GM18517 (cell line): ENCODE data around the gene BTBD19.
"Not testable (repeated sequence)": the region's sequence is repeated elsewhere in the genome, so short reads cannot be mapped to it uniquely, and the experiment has no call there.

Source experiments
- ATAC-seq: cut with Tn5 transposase; IDR thresholded peaks from one replicate; pipeline ENCODE4 v1.9.1; 2021; ENCODE audit warnings: mild to moderate bottlenecking, moderate library complexity; ENCODE audit not compliant: unreplicated experiment

Gene BTBD19

GRCh38 chr1:44807364-44808062, 810 bp upstream of the BTBD19 start:
- ATAC-seq: peak; percentile 35

GRCh38 chr1:44808938-44809917, 905 bp downstream of the BTBD19 start:
- ATAC-seq: peak; percentile 53

- no peak for ATAC-seq
Measured at GRCh38 chr1:44810101-44810761, 1.9 kb downstream of the BTBD19 start.

- ATAC-seq: not testable (repeated sequence)
Measured at GRCh38 chr1:44810762-44811105, 2.4 kb downstream of the BTBD19 start.

GRCh38 chr1:44811234-44811633, 2.9 kb downstream of the BTBD19 start:
- no peak for ATAC-seq

GRCh38 chr1:44812822-44813543, 4.7 kb downstream of the BTBD19 start:
- no peak for ATAC-seq

- ATAC-seq: not testable (repeated sequence)
Measured at GRCh38 chr1:44815926-44816325, 7.6 kb downstream of the BTBD19 start.

GRCh38 chr1:44817307-44817706, 9.0 kb downstream of the BTBD19 start:
- ATAC-seq: no peak

- no peak for ATAC-seq
Measured at GRCh38 chr1:44817771-44818495, 9.6 kb downstream of the BTBD19 start.

- no peak for ATAC-seq
Measured at GRCh38 chr1:44819196-44819607, 10.9 kb downstream of the BTBD19 start.

- peak; percentile 79 for ATAC-seq
Measured at GRCh38 chr1:44819608-44820327, 11.4 kb downstream of the BTBD19 start.

GRCh38 chr1:44820328-44821239, 12.3 kb downstream of the BTBD19 start:
- ATAC-seq: no peak

GRCh38 chr1:44821240-44821715, 13.0 kb downstream of the BTBD19 start:
- no peak for ATAC-seq

GRCh38 chr1:44822131-44822701, 13.9 kb downstream of the BTBD19 start:
- ATAC-seq: no peak

GRCh38 chr1:44822981-44823451, 14.7 kb downstream of the BTBD19 start:
- ATAC-seq: no peak

- ATAC-seq: not testable (repeated sequence)
Measured at GRCh38 chr1:44824392-44824791, 16.1 kb downstream of the BTBD19 start.

GRCh38 chr1:44826375-44827196, 18.3 kb downstream of the BTBD19 start:
- ATAC-seq: no peak
